Measurements from ENCODE around the gene RARRES2. TPM values are rescaled to one million over a fixed set of nuclear protein-coding genes. Genes with fewer than 3 reads are reported as not detected.

RARRES2 gene
- total and polyA plus RNA-seq, 2 of the 13 experiments (the other 11 are each of a cell fraction or from before 2014, with no cell fraction given): 134 to 172 TPM

- TF ChIP-seq SALL1 (CRISPR knock-in tag; IDR thresholded peaks at IDR 0.05): peak; percentile 76
- 0 out of 2 replicates have a peak, but pooled peaks have one; percentile 22 for TF ChIP-seq ZNF451 (CRISPR knock-in tag; IDR thresholded peaks at IDR 0.05)
- TF ChIP-seq RARG (CRISPR knock-in tag; IDR thresholded peaks at IDR 0.05; ENCODE audit: low read depth): no peak
- TF ChIP-seq RCOR2 (CRISPR knock-in tag; IDR thresholded peaks at IDR 0.05): no peak
- TF ChIP-seq KDM1A (CRISPR knock-in tag; IDR thresholded peaks at IDR 0.05): no peak
- TF ChIP-seq PREB (CRISPR knock-in tag; IDR thresholded peaks at IDR 0.05): no peak
- TF ChIP-seq ZNF724P (CRISPR knock-in tag; IDR thresholded peaks at IDR 0.05; ENCODE audit: borderline replicate concordance): no peak
- TF ChIP-seq ONECUT2 (CRISPR knock-in tag; IDR thresholded peaks at IDR 0.05): 0 out of 2 replicates have a peak, but pooled peaks have one; percentile 32
- no peak; the same call in 1 of the 2 replicates for TF ChIP-seq TARDBP (CRISPR knock-in tag; IDR thresholded peaks at IDR 0.05)
- TF ChIP-seq ZNF737 (CRISPR knock-in tag; IDR thresholded peaks at IDR 0.05; ENCODE audit: borderline replicate concordance): no peak
- no peak for TF ChIP-seq SETDB1 (CRISPR knock-in tag; IDR thresholded peaks at IDR 0.05; ENCODE audit: borderline replicate concordance)
- no peak for TF ChIP-seq ZNF326 (CRISPR knock-in tag; IDR thresholded peaks at IDR 0.05; ENCODE audit: borderline replicate concordance)
- 0 out of 2 replicates have a peak, but pooled peaks have one; percentile 12 for TF ChIP-seq CEBPG (CRISPR knock-in tag; IDR thresholded peaks at IDR 0.05)
- TF ChIP-seq TAF15 (IDR thresholded peaks at IDR 0.05; ENCODE audit: low read depth, low read length, poor library complexity, severe bottlenecking): no peak
- TF ChIP-seq E2F2 (CRISPR knock-in tag; IDR thresholded peaks at IDR 0.05; ENCODE audit: borderline replicate concordance): 0 out of 2 replicates have a peak, but pooled peaks have one; percentile 38
- TF ChIP-seq NFYB (CRISPR knock-in tag; IDR thresholded peaks at IDR 0.05): peak; percentile 43; the same call in 1 of the 2 replicates
- TF ChIP-seq ATF5 (CRISPR knock-in tag; IDR thresholded peaks at IDR 0.05; ENCODE audit: low read depth): no peak
- TF ChIP-seq ZNF790 (CRISPR knock-in tag; IDR thresholded peaks at IDR 0.05; ENCODE audit: borderline replicate concordance): no peak
- no peak for TF ChIP-seq HMG20A (CRISPR knock-in tag; IDR thresholded peaks at IDR 0.05; ENCODE audit: borderline replicate concordance)
- TF ChIP-seq KDM2A (CRISPR knock-in tag; IDR thresholded peaks at IDR 0.05; ENCODE audit: borderline replicate concordance, low read depth): peak; percentile 63; the same call in 1 of the 2 replicates
- TF ChIP-seq CENPT (CRISPR knock-in tag; IDR thresholded peaks at IDR 0.05; ENCODE audit: low read depth): no peak
- peak; percentile 86 for TF ChIP-seq GFI1 (CRISPR knock-in tag; IDR thresholded peaks at IDR 0.05; ENCODE audit: borderline replicate concordance)
- TF ChIP-seq ZC3H13 (CRISPR knock-in tag; IDR thresholded peaks at IDR 0.05): no peak
- TF ChIP-seq ATF7-NPFF (CRISPR knock-in tag; IDR thresholded peaks at IDR 0.05; ENCODE audit: low read depth): peak; percentile 73
- TF ChIP-seq DNMT1 (CRISPR knock-in tag; IDR thresholded peaks at IDR 0.05): no peak; the same call in 1 of the 2 replicates
- peak; percentile 70; the same call in 1 of the 2 replicates for TF ChIP-seq ZNF557 (CRISPR knock-in tag; IDR thresholded peaks at IDR 0.05)
- no peak for TF ChIP-seq ZNF441 (CRISPR knock-in tag; IDR thresholded peaks at IDR 0.05; ENCODE audit: borderline replicate concordance)
- no peak for TF ChIP-seq ARNTL (CRISPR knock-in tag; IDR thresholded peaks at IDR 0.05)
- TF ChIP-seq SMC3 (IDR thresholded peaks at IDR 0.05; ENCODE audit: low read length): no peak
- TF ChIP-seq SNAI1 (CRISPR knock-in tag; IDR thresholded peaks at IDR 0.05; ENCODE audit: borderline replicate concordance): no peak
Observed at GRCh38 chr7:150383710-150384397, 42.4 kb upstream of the RARRES2 start (continued).

Data from HepG2 (cell line).